HTR-8/SVneo (cell line): ENCODE measurements around the gene CERS6.
"Not testable (repeated sequence)": the region's sequence is repeated elsewhere in the genome, so short reads cannot be mapped to it uniquely, and the experiment has no call there.

Source experiments
- DNase-seq: peaks from one replicate; pipeline ENCODE4 v3.0.0; 2011; ENCODE audit warnings: low spot score, mixed read lengths; ENCODE audit not compliant: insufficient read length
- FAIRE-seq: peaks from 2 replicates; lab custom pipeline; 2011; peaks lifted over from hg19 to GRCh38; lab: Jason Lieb, UNC

Gene CERS6

DNA sequence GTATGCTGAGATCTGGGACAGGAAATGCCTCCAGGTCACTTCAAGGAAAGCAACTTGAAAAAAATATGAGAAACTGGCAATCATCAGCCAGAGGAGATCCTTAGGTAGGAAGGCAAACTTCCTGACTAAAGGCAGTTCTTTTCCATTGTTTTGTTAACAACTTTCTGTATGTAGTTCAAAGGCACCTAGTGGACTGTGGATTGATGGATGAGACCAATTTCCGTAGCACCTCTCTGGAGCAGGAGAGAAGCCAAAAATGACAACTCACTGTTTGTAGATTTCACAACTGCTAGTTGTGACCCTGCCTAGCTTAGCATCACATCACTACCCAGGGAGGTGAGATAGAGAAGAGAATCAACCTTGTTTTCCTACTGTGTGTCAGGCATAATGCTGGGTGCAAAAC lies 324.6 kb downstream of the CERS6 start:
- FAIRE-seq, result no peak
- DNase-seq, result no peak

- FAIRE-seq (no peak), DNase-seq (no peak)
Observed at GRCh38 chr2:168781191-168781817, 325.2 kb downstream of the CERS6 start.

DNA sequence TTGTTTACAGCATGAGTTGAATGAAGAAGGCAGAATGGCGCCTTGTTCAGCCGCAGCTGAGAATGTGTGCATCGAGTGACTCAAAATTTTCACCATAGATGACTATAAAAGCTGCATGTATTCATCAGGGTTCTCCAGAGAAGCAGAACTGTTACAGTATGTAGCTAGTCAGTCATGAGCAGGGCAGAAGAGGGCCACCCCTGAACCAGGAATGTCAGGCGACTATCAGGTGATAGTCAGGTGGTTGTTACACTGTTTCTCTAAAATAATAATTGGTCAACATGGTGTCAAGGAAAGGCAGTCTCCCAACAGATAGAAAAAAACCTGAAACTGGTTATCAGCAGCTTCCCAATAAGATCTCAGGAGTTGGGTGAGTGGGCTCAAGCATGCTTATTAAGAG lies 326.2 kb downstream of the CERS6 start:
- DNase-seq (no peak), FAIRE-seq (no peak)

GRCh38 chr2:168784993-168785392 lies 328.9 kb downstream of the CERS6 start:
- FAIRE-seq, result no peak

GRCh38 chr2:168787098-168787781 lies 331.2 kb downstream of the CERS6 start:
- FAIRE-seq (no peak), DNase-seq (no peak)

More at GRCh38 chr2:168784993-168785392, 328.9 kb downstream of the CERS6 start:
- no peak for DNase-seq

GRCh38 chr2:168787782-168788376 lies 331.8 kb downstream of the CERS6 start:
- no peak for DNase-seq
- no peak for FAIRE-seq

DNA sequence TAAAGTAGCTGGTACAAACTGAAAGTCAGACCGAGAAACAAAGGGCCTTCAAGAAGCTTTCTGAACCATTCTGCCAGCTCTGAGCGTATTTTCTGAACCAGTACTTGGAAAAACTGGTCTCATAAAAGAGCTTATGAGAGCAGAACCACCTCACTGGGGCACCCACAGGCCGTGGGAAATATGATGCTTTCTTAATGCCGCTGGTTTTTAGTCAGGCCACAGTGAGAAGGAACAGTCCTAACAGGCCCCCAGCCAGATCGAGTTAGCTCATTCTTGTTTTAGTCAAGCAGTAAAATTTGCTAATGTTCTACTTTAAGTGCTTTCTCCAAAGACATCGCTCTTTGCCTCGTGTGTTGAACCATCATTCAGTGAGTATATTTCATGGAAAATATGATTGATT lies 333.7 kb downstream of the CERS6 start:
- DNase-seq (no peak), FAIRE-seq (no peak)

- FAIRE-seq (no peak), DNase-seq (no peak)
Observed at GRCh38 chr2:168790226-168790902, 334.3 kb downstream of the CERS6 start.

GRCh38 chr2:168791140-168791539 lies 335.1 kb downstream of the CERS6 start:
- DNase-seq, FAIRE-seq: not testable (repeated sequence)

GRCh38 chr2:168793596-168793995 lies 337.5 kb downstream of the CERS6 start:
- FAIRE-seq (no peak), DNase-seq (no peak)

DNA sequence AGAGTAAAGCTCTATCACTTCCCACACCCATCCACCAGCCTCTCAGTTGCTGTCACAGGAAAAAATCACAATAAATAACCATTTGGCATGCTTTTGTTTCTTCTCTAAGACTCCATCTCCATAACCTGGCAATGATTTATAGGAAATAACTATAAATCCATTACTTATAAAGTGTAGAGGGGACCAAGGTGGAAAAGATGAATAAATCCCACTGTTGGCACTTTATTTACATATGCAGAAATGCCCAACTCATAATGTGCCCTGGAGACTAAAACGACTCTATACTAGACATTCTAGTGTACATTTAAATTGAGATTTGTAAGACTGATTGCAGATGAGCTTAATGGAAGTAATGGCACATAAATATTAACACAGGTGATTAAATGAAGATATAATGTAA lies 338.9 kb downstream of the CERS6 start:
- no peak for FAIRE-seq
- no peak for DNase-seq

- FAIRE-seq (no peak), DNase-seq (no peak)
Observed at GRCh38 chr2:168796090-168796577, 340.1 kb downstream of the CERS6 start.

DNA sequence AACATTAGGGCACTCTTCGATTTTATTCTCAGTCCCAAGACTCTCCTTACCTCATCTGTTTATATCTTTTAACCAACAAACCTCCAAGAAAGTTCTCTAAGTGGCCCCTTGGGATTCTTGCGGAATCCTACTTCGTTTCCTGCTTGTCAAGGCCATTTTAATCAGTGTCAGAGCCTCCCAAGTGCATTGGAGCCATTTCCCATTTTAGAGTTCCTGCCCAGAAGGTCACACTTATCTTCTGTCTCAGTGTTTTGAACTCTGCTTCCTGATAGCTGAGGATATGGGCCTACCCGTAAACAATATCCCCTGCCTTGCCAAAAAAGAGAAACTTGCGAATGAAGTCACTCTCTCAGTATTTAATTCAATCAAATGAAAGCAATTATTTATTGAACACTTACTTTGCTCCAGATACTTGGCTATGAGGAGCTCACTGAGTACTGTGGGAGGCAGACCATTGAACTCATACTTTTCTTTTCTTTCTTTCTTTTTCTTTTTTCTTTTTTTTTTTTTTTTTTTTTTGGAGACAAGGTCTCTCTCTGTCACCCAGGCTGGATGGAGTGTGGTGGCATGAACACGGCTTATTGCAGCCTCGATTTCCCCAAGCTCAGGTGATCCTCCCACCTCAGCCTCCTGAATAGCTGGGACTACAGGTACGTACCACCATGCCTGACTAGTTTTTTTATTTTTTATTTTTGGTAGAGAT lies 340.7 kb downstream of the CERS6 start:
- no peak for FAIRE-seq
- DNase-seq, result no peak

DNA sequence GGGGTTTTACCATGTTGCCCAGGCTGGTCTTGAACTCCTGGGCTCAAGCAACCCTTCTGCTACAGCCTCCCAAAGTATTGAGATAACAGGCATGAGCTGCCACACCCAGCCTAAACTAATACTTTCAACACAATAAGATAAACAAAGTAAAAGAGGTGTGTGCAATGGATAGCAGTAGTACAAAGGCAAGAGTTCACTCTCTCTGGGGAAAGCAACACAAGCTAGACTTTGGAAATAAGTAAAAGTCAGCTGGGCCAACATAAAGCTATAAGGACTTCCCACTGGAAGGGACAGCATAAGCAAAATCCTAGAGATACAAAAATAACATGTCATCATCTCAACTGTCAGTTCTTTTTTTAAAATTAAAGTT lies 341.2 kb downstream of the CERS6 start:
- FAIRE-seq, result no peak

DNA sequence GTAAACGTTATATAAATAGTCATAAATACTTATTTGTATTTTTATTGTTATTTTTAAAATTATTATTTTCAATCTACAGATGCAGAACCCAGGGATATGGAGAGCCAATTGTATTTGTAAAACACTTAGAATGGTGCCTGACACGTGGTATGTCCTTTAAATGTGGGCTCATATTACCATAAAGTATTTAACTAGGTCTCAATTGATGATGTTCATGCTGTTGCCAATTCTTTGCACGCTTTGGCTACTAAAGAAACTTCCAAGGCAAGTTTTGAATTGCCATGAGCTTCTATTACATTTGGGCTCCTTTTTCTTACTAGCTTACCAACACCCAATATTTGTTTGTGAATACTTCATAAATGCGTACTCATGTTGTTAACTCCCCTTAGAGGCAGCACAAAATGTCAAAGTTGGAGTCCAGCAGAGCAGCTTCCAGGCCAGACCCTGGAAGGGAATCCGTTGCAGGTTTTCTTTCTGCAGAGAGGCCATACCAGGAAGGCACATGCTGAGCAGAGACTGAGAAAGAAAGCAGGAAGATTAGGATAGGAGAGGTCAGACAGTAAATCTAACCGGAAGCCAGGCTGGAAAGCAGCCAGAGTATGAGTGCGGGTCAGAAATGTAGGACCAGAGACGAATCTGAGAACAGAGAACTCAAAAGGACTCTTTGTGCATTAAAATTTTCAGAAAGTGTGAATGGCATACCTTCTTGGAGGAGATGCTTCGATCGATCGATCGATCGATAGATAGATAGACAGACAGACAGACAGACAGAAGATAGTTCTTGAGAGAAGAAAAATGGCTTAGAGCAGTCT lies 342.2 kb downstream of the CERS6 start:
- FAIRE-seq (no peak), DNase-seq (no peak)

More for the DNA sequence above, 341.2 kb downstream of the CERS6 start:
- no peak for DNase-seq

DNA sequence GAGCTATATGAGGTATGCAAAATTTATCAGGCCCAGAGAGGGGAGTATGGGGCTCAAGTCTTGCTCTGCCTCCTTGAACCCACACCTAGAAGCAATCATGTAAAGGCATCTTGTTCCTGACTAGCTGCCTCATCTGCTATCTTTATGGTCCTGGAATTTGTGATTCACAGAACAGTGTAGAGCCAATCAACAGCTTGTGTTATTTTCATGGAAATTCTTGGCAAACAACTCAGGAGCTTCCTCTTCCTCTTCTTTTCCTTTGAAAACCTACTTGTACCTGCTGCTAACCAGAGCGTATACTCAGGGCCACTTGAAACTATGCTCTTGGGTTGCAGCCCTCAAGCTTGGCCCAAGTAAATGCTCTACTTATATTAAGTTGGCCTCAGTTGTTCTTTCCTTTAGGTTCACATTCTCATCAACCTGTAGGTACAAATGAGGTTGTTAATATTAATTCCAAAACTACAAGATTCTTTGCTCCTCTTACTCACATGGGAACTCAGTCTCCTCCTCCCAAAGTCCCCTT lies 342.9 kb downstream of the CERS6 start:
- FAIRE-seq, result no peak
- no peak for DNase-seq

GRCh38 chr2:168801471-168801870 lies 345.4 kb downstream of the CERS6 start:
- no peak for FAIRE-seq
- no peak for DNase-seq

DNA sequence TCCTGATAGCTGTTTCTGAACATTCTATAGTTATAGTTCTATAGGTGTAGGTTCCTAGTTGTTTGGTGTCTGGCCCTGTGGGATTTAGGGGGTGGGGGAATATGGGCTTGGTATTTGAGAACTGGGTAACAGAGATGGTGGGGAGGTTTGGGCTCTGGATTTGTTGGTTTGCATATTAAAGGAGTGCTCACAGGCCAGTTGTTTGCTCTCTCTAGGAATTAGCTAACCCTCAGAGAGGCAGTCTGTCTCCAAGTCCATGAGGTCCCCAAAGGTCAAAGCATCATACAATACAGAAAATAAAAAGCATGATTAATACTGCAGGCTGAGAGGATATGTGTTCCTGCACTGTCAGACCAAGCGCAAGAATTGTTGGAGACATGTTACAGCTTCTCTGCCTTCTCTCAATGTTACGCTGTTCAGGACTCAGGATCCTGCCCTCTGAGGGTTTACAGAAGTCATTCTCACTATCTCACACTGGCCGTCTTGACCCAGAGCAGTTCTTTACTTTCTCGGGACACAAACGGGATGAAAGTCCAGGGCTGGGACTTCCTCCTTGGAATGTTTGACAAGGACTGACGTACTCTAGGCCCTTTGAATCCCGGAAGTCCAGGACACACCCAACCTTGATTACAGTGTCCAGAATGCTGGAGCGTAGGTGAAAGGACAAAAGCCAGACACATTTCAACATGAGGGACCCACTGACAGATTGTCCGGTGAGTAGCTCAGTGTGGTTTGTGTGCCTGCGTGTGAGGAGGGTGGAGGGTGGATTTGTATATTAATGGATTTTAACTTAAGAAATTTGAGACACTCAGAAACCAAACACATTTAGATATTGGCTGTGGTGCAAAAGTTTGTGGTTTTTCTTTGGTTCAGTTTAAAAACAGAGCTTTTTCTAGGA lies 346.1 kb downstream of the CERS6 start, which contains the start of gene NOSTRIN:
Gene NOSTRIN (plus strand): TSS at position 677 of the 898 bp plus-strand sequence. CDS start 10 bp downstream, at position 687.
- FAIRE-seq (no peak), DNase-seq (no peak)
